IMR-90 (cell line): Measurements from ENCODE around the gene POMT2. TPM values are rescaled to one million over a fixed set of nuclear protein-coding genes. Genes with fewer than 3 reads are reported as not detected.

Source experiments
- ATAC-seq: fragments of 200-7000 bp; cut with Tn5 transposase; 2 replicates; pipeline ENCODE4 v1.9.1; 2020; ENCODE audit warnings: low read depth, mild to moderate bottlenecking, moderate library complexity
- BruUV-seq: library from RNA; stranded (reverse); fragments of 400-500 nt; replicated peaks from 2 replicates; lab custom pipeline; 2021; lab: Mats Ljungman, UMichigan
- CTCF ChIA-PET: fragments of 300-600 bp; formaldehyde crosslinking; extraction: SDS; loops from one replicate; lab custom pipeline; 2021; ENCODE audit warnings: antibody characterized with exemption; lab: Yijun Ruan, JAX
- POLR2A ChIA-PET: fragments of 300-600 bp; sonication (Branson Sonifier 250); formaldehyde crosslinking; loops from one replicate; lab custom pipeline; 2022; ENCODE audit warnings: antibody characterized with exemption; ENCODE audit not compliant: unreplicated experiment; lab: Charles Lee
- DNase-seq: peaks from one replicate; pipeline ENCODE4 v3.0.0; 2013
- H2AFZ ChIP-seq: replicated peaks from 2 replicates; pipeline ENCODE3; 2013; ENCODE audit warnings: low read length, mild to moderate bottlenecking; ENCODE audit not compliant: poor library complexity
- H2AK5ac ChIP-seq: 2 replicates; pipeline ENCODE4 v1.6.1; 2013; ENCODE audit warnings: low read depth, low read length, inconsistent platforms
- H2AK9ac ChIP-seq: replicated peaks from 2 replicates; pipeline ENCODE3; 2013; ENCODE audit warnings: mild to moderate bottlenecking, low read depth, low read length, moderate library complexity; ENCODE audit not compliant: poor library complexity
- H2BK120ac ChIP-seq: 2 replicates; pipeline ENCODE4 v1.6.1; 2013; ENCODE audit warnings: low read depth, low read length, inconsistent platforms
- H2BK15ac ChIP-seq: 3 replicates; pipeline ENCODE4 v1.6.1; 2013; ENCODE audit warnings: low read depth, low read length, inconsistent platforms
- H2BK20ac ChIP-seq: 2 replicates; pipeline ENCODE4 v1.6.1; 2013; ENCODE audit warnings: low read depth, mild to moderate bottlenecking, inconsistent platforms, low read length, moderate library complexity
- H2BK5ac ChIP-seq: 2 replicates; pipeline ENCODE4 v1.6.1; 2013; ENCODE audit warnings: mild to moderate bottlenecking, low read depth, low read length, inconsistent platforms; ENCODE audit not compliant: poor library complexity, severe bottlenecking
- H3K14ac ChIP-seq: replicated peaks from 2 replicates; pipeline ENCODE4 v1.6.1; 2013; ENCODE audit warnings: low read depth, low read length, inconsistent platforms
- H3K18ac ChIP-seq: 2 replicates; pipeline ENCODE4 v1.6.1; 2013; ENCODE audit warnings: low read depth, low read length, control low read depth
- H3K23ac ChIP-seq: 2 replicates; pipeline ENCODE4 v1.6.1; 2013; ENCODE audit warnings: low read depth, low read length, inconsistent platforms
- H3K27ac ChIP-seq: 2 replicates; pipeline ENCODE4 v1.5.1; 2013; ENCODE audit warnings: mild to moderate bottlenecking, control low read depth, low read length; ENCODE audit not compliant: insufficient read depth
- H3K27me3 ChIP-seq: 2 replicates; pipeline ENCODE4 v1.6.1; 2013; ENCODE audit warnings: low read length; ENCODE audit not compliant: control insufficient read depth, insufficient read depth
- H3K36me3 ChIP-seq: 2 replicates; pipeline ENCODE4 v1.6.1; 2013; ENCODE audit warnings: low read length, mixed read lengths; ENCODE audit not compliant: control insufficient read depth, insufficient read depth
- H3K4ac ChIP-seq: 2 replicates; pipeline ENCODE4 v1.6.1; 2013; ENCODE audit warnings: low read depth, low read length, inconsistent platforms
- H3K4me1 ChIP-seq: 2 replicates; pipeline ENCODE4 v1.6.1; 2013; ENCODE audit warnings: low read length, mixed read lengths; ENCODE audit not compliant: control insufficient read depth, insufficient read depth
- H3K4me2 ChIP-seq: 2 replicates; pipeline ENCODE4 v1.6.1; 2013; ENCODE audit warnings: low read depth, mild to moderate bottlenecking, control low read depth, low read length, moderate library complexity
- H3K4me3 ChIP-seq: 2 replicates; pipeline ENCODE4 v1.5.1; 2013; ENCODE audit warnings: low read depth, mild to moderate bottlenecking, control low read depth, low read length, moderate library complexity; ENCODE audit not compliant: insufficient read depth
- H3K56ac ChIP-seq: 2 replicates; pipeline ENCODE4 v1.6.1; 2013; ENCODE audit warnings: low read length, inconsistent platforms; ENCODE audit not compliant: insufficient read depth; ENCODE audit errors: extremely low read depth
- H3K79me1 ChIP-seq, 2 experiments: 2 replicates each; pipeline ENCODE4 v1.6.1; 2013; ENCODE audit warnings: low read length in 2 of 2, inconsistent platforms in 1 of 2, low read depth in 1 of 2
- H3K9ac ChIP-seq: 2 replicates; pipeline ENCODE4 v1.6.1; 2013; ENCODE audit warnings: low read depth, low read length, control low read depth
- H3K9me1 ChIP-seq: 2 replicates; pipeline ENCODE4 v1.6.1; 2013; ENCODE audit warnings: low read length, inconsistent platforms; ENCODE audit not compliant: insufficient read depth
- H3K9me3 ChIP-seq: 2 replicates; pipeline ENCODE4 v1.6.1; 2013; ENCODE audit warnings: low read length; ENCODE audit not compliant: control insufficient read depth, insufficient read depth
- H4K20me1 ChIP-seq: 2 replicates; pipeline ENCODE4 v1.6.1; 2013; ENCODE audit warnings: low read length, inconsistent platforms; ENCODE audit not compliant: insufficient read depth
- H4K5ac ChIP-seq: 2 replicates; pipeline ENCODE4 v1.6.1; 2013; ENCODE audit warnings: mild to moderate bottlenecking, low read depth, low read length, control low read depth
- H4K8ac ChIP-seq, 2 experiments: 2 replicates each; pipeline ENCODE4 v1.6.1; 2013; ENCODE audit warnings: low read depth in 2 of 2, low read length in 2 of 2, control low read depth in 1 of 2, inconsistent platforms in 1 of 2
- H4K91ac ChIP-seq: 2 replicates; pipeline ENCODE4 v1.6.1; 2013; ENCODE audit warnings: low read depth, low read length, inconsistent platforms; ENCODE audit not compliant: insufficient read depth
- BHLHE40 ChIP-seq: fragments of 150-350 bp; IDR thresholded peaks from 2 replicates; pipeline ENCODE4 v1.6.1; 2016; ENCODE audit warnings: mild to moderate bottlenecking, low read depth, low read length
- CEBPB ChIP-seq: IDR thresholded peaks from 2 replicates; pipeline ENCODE4 v1.6.1; 2012; ENCODE audit warnings: low read depth, low read length, improper control_type of control experiment
- CHD1 ChIP-seq: IDR thresholded peaks from 2 replicates; pipeline ENCODE4 v1.6.1; 2012; ENCODE audit warnings: low read depth, low read length, improper control_type of control experiment
- FOS ChIP-seq: fragments of 150-350 bp; IDR thresholded peaks from 2 replicates; pipeline ENCODE4 v1.6.1; 2016; ENCODE audit warnings: low read depth, low read length
- MAFK ChIP-seq: IDR thresholded peaks from 2 replicates; pipeline ENCODE4 v1.6.1; 2012; ENCODE audit warnings: low read depth, low read length, improper control_type of control experiment
- SMC3 ChIP-seq: fragments of 150-350 bp; IDR thresholded peaks from 2 replicates; pipeline ENCODE4 v1.6.1; 2016; ENCODE audit warnings: low read depth, mild to moderate bottlenecking, antibody characterized with exemption, low read length, moderate library complexity
- WGBS, 2 experiments: methylation state at CpG; one replicate each; pipeline versions ENCODE4 v1.1.5 to v1.1.7; 2013; ENCODE audit warnings: missing lambda C conversion rate in 2 of 2; ENCODE audit not compliant: insufficient read length in 1 of 2; ENCODE audit errors: extremely low coverage in 2 of 2; 5-methylcytosine and 5-hydroxymethylcytosine counted together
- dilution Hi-C: fragments of 300-500 bp; cut with HindIII; formaldehyde crosslinking; loops from one replicate; pipeline ENCODE4 v1.14.3; 2018; ENCODE audit warnings: low sequenced_read_pairs; ENCODE audit not compliant: unreplicated experiment
- in situ Hi-C: fragments of 300-500 bp; cut with MboI; formaldehyde crosslinking; loops from 3 replicates; pipeline ENCODE4 v1.14.3; 2019; ENCODE audit warnings: low sequenced_read_pairs, inconsistent platforms, mixed read lengths
- intact Hi-C: fragments of 100-400 bp; cut with micrococcal nuclease; formaldehyde crosslinking; loops from 2 replicates; pipeline ENCODE4 v1.10.0; 2022
- polyA plus RNA-seq, 3 experiments: library from polyadenylated mRNA; depleted of rRNA; stranded (reverse); fragments of >200 nt; gene quantifications; 2 replicates each; pipeline ENCODE4 v1.2.3, GENCODE V29; 2012; ENCODE audit warnings: low replicate concordance in 1 of 3
- total RNA-seq: library from RNA; depleted of rRNA; stranded (reverse); fragments of >200 nt; gene quantifications from 2 replicates; pipeline ENCODE4 v1.2.3, GENCODE V29; 2012

Gene POMT2
- total and polyA plus RNA-seq, 2 of the 4 experiments (the other 2 are of a cell fraction), result 6.5 to 13.0 TPM

DNA sequence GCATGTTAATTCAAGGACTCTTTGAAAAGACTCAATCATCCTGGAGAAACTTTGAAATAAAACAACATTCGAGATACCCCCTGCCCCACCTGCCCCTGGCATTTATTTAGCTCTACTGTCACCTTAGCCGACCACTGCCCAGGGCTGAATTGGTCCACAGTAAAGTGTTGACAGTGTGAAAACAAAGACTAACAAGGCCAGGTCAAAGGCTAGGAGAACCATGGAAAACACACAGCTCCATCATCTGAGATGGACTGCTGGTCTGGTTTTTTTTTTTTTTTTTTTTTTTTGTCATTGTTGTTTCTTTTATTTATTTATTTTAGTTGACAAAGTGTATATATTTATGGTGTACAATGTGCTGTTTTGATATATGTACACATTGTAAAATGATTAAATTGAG is 25.8 kb upstream of the POMT2 start:
- Histone ChIP-seq H2BK15ac (no peak overlapping the region), H3K4me3 (no peak overlapping the region), H3K4ac (no peak overlapping the region), H4K91ac (no peak overlapping the region), H3K14ac (no peak overlapping the region), H2AK9ac (no peak overlapping the region), H3K56ac (no peak overlapping the region), H2AK5ac (no peak overlapping the region), H3K9ac (no peak overlapping the region), H3K27me3 (no peaks in the 10 kb centered on the region), H3K36me3 (peaks cover 6% of the 10 kb centered on the region), H3K9me3 (no peaks in the 10 kb centered on the region), H3K79me1 (no peaks in the 10 kb centered on the region), H2BK20ac (no peak overlapping the region), H2AFZ (no peak overlapping the region), H2BK5ac (no peak overlapping the region), H3K18ac (no peak overlapping the region), H3K9me1 (no peaks in the 10 kb centered on the region), H3K23ac (no peak overlapping the region), H3K4me1 (peaks cover 2% of the 10 kb centered on the region; the same call in 1 of the 2 replicates), H2BK120ac (no peak overlapping the region), H4K5ac (no peak overlapping the region), H3K4me2 (no peak overlapping the region), H4K8ac (no peak overlapping the region), H4K20me1 (no peaks in the 10 kb centered on the region), H3K27ac (no peak overlapping the region)
- TF ChIP-seq CEBPB (no peak), SMC3 (no peak), MAFK (no peak), CHD1 (no peak), FOS (no peak), BHLHE40 (no peak)
- no peak for ATAC-seq
- ChIA-PET POLR2A (interaction anchor here (0.6 kb wide), 1 partner anchor 52 kb away, joined by 3 read pairs; no protein-coding TSS in a partner anchor), CTCF (no interaction called here)
- WGBS, 2 experiments, result no CpG with 5 or more reads among the region's 2 CpGs
- dilution Hi-C loops (no loop called here), in situ Hi-C loops (no loop called here), intact Hi-C loops (no loop called here)
- no TSS peak for BruUV-seq
- no peak for DNase-seq
